Activated CD4-positive, alpha-beta T cell treated with anti-CD3 and anti-CD28 coated beads, Interleukin-2, amount 50 U/mL, for 1 hour (primary cell): ENCODE results near the gene CHRNB4.

Source experiments
- DNase-seq: peaks from one replicate; pipeline ENCODE4 v3.0.0-alpha.2; 2020

The CHRNB4 gene

DNA sequence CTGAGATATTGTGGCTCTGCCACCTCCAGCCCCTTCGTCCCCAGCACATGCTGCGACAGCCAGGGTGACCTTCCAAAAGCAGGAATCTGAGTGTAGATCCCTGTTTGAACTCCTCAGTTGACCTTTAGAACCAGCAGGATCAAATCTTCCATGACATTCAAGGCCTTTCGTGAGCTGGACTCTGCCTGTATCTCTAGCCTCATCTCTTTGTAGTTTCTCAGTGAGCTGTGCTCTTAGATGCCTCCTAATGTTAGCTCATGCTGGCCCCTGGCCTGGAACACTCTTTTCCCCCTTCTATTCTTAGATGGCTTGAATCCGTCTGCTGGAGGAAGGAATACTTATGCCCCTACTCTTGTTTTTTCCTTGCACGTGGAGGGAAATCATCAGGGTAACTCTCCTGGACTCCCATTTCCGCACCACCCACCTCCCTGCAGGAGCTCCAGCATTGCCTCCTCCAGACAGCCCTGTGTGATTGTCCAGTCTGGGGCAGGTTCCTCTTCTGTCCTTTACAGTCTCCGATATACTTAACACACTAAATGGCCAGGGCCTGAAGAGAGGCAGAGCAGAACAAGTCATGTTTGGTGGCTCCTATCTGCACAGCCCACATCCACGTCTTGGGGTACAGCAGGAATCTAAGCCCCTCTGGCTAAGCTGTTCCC is 26.7 kb upstream of the CHRNB4 start:
- no peak for DNase-seq

- no peak for DNase-seq
Measured at GRCh38 chr15:78666010-78666409, 25.0 kb upstream of the CHRNB4 start.

DNA sequence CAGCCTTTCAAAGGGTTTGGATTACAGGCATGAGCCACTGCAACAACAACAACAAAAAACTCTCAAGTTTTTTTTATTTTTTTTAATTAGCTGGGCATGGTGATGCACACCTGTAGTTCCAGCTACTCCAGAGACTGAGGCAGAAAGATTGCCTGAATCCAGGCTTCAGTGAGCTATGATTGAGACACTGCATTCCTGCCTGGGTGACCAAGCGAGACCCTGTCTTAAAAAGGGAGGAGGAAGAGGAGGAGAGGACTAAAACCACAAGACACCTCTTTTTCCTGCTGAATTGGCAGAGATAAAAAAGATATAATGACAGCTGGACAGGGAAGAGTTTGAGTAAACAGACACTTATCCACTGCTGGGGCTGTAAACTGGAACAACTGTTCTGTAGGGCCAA is 22.7 kb upstream of the CHRNB4 start:
- no peak for DNase-seq

DNA sequence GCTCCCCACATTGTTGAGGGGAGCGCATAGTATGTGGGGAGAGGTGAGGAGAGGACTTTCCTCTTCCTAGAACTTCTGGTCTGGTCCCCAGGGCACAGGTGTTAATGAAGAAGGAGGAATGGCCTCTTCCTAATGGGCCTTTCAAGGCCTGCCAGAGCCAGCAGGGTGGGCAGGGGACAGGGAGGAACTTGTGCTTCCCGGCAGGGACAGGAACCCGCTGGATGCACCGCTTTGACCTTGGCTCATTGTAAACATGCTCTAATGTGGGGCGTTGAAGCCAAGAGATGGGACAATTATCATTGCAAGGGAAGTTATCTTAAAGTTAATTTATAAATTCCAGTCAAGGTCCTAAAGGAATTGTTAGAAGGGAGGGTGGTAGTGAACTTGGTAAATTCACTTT is 21.0 kb upstream of the CHRNB4 start:
- DNase-seq: no peak

DNA sequence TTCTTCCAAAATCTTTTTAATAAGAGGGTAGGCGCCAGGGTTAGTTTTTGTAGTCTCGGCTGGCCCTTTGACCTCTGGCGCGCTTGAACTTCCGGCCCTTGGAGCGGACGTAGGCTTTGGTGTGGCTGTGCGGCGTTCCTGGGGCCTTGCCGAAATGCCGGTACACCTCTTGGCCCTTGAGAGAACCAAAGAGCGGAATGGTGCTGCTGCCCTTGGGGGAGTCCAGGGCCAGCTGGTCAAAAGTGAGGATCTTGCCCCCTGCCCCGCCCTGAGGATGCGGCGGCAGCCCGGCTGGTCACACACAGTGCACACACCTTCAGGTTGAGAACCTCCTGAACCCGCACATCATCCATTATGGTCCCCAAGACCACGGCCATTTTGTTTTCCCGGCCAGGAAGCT is 20.0 kb upstream of the CHRNB4 start:
- no peak for DNase-seq

DNA sequence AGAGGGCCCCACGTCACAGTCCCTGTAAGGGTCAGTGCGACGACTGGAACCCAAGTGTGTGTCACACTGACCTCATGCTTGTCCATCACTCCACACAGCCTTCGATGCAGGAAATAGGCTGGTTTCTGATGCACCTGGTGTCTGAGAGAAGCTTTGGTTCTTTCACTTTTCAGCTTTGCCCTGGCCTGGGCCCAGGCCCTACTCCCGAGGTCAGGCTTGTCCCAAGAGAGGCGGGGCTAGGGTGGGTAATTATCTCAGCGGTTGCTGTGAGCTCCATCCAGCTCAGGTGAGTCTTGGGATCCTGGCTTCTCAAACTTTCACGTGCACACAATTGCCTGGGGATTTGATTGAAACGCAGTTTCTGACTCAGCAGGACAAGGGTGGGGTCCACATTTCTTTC is 19.6 kb upstream of the CHRNB4 start:
- DNase-seq: no peak

DNA sequence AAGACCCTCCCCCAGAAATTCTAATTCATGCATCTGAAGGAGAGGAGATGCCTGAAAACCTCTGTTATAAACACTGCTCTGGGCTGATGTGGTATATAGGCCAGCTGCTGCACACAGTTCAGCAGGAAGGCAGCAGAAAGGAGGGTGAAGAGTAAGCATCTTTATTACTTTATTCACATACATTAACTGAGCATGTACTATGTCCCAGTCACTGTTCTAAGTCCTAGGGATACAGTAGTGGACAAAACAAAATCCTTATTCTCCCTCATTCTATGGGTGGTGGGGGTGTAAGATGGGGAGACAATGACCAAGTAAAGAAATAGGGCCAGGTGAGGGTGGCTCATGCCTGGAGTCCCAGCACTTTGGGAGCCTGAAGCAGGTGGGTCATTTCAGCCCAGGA is 17.8 kb upstream of the CHRNB4 start:
- no peak for DNase-seq

- no peak for DNase-seq
Measured at GRCh38 chr15:78654272-78654671, 13.3 kb upstream of the CHRNB4 start.

DNA sequence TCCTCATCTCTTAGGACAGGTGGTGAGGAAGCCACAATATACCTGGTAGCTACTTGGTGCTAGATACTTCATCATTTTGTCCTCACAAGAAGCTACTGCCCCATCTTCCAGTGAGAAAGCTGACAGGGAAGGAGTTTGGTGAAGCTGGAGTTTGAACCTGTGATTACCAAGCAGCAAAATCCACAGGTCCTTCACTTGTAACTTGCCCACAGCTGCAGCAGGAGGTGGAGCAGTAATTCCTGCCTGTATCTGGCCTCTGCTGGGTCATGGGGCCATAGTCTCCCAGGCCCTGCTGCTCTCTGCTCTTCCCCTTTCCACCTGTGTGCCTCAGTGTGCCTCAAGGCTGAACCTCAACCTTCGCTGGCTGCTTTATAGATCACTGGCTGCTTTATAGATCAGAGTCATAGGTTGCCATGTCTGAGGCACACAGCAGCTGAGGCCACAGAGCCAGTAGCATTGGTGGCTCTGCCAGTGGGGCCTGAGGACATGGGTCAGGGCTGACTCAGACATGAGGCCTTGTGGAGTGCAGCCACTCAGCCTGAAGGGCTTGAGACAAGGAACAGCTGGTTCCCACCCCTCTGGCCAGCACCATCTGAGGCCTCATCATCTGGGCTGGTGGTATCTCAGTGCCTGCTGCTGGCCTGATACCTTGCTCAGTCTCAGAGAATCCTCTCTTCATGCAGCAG is 11.1 kb upstream of the CHRNB4 start:
- no peak for DNase-seq

DNA sequence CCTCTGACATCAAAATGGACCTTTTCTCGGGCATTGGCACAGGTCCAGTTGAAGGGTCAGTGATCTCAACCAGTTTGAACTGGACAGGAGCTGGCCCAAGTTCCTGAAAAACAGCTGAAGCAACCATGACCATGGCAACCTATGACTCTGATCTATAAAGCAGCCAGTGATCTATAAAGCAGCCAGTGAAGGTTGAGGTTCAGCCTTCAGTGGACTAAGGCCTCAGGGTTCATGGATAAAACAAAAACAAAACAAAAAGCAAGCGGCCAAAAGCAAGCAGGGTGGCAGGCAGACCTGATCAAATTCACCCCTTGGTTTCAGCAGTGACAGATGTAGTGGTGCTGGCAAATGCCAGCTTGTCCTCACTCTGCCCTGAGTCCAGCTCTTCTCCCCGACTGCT is 10.0 kb upstream of the CHRNB4 start:
- DNase-seq: no peak

DNA sequence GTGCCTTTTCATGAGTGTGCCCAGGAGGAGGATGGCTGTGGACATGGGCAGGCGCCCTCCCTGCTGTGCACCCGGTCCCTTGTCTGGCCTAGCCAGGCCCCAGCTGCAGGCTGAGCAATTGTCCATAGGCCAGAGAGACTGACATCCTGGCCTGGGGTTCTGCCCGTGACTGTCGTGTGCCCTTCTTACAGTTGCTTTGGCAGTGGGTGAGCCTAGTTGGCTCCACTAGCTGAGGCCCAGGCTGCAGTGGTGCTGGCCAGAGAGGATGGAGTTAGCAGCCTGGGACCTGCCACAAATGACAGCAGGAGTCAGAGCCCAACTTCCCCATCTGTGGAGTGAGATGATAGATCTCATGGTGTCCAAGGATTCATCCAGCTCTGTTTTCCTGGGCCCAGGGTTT is 9.0 kb upstream of the CHRNB4 start:
- DNase-seq: no peak

GRCh38 chr15:78645009-78645408 is 4.0 kb upstream of the CHRNB4 start:
- no peak for DNase-seq

- no peak for DNase-seq
Measured at GRCh38 chr15:78642331-78642730, 1.3 kb upstream of the CHRNB4 start.

- no peak for DNase-seq
Measured at GRCh38 chr15:78641749-78642275, 802 bp upstream of the CHRNB4 start.

- no peak for DNase-seq
Measured at GRCh38 chr15:78640527-78641101, 396 bp downstream of the CHRNB4 start.

- DNase-seq: peak; percentile 27
Measured at GRCh38 chr15:78638658-78639314, 2.2 kb downstream of the CHRNB4 start.

GRCh38 chr15:78637776-78638435 is 3.1 kb downstream of the CHRNB4 start:
- no peak for DNase-seq

DNA sequence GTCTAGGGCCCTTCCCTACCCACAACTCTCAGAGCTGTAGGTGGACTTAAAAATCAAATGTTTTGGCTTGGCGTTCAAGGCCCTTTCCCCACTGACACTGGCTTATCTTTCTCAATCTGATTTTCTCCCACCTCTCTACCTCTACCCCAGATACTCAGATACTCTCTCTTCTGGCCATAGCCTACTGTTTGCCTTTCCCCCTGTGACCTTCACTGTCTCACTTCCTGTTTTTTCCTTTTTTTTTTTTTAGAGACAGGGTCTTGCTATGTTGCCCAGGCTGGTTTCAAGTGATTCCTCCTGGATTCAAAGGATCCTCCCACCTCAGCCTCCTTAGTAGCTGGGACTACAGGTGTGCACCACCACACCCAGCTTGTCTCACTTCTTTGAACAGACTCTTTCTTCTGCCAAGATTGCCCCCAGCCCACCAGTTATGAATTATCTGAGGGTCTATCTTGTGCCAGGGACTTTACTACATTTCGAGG is 4.6 kb downstream of the CHRNB4 start:
- DNase-seq: no peak

DNA sequence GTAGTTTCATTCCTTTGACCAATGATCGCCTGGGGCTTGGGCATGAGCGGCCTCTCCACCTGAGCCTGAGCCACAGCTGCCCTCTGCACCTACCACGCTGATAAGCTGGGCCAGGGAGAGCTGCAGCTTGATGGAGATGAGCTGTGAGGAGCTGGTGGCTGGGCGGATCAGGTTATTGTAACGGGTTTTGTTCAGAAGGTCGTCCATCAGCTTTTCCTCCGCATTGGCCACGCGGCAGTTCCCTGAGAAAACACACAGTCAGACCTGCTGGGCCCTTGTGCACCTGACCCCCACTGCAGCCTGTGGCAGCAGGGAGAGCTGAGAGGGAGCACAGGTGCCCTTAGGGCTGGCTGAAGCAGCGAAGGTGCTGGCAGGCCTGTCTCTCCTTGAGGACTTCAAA is 5.7 kb downstream of the CHRNB4 start:
- DNase-seq: no peak

DNA sequence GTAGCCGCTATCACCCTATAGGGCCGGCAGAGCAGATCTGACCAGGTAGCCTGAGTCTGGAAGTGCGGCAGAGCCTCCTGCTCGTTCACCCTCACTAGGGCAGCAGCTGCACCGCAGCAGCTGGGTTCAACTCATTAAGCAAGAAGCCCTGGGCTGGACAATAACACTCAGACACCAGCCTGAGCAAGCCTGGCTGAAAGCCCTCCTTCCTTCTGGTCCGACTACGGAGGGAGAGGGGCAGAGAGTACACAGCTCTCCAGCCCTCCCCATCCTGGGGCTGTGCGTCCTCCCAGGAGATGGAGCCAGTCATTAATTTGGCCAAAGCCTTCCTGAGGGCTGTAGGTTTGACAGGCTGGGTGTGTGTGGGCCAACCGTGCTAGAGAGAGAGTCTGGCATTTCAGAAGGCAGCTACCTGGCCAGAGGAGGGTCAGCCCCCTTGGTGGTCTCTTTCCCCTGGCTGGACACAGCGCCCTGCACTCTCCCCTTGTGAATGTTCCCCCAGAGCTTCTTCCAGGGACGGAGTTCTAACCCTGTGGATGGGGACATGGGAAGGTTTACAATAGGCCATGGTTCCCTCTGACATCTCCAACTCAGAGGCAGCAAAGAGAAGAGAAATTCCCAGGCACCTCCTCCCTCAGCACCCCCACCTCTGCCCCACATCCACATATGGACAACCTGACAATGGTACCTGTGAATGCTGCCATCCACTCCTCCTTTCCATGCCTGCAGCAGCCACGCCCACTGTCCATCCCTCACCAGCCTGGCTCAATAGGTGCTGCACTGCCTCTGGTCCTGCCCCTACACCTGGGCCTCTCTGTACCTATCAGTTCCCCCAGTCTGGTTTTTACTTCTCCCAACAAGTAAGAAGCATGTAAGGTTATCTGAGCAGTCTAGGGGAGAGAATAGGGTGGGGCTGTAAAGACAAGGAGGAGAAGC is 6.5 kb downstream of the CHRNB4 start:
- DNase-seq: no peak

- DNase-seq: no peak
Measured at GRCh38 chr15:78633348-78633747, 7.7 kb downstream of the CHRNB4 start.
